RWPE2 (cell line): ENCODE results near the gene PCDH11Y.
"Not testable (repeated sequence)": the region's sequence is repeated elsewhere in the genome, so short reads cannot be mapped to it uniquely, and the experiment has no call there.

Experiments
- ATAC-seq: fragments of 200-7000 bp; cut with Tn5 transposase; 3 replicates; pipeline ENCODE4 v1.9.1; 2021; ENCODE audit warnings: low read depth
- DNase-seq: peaks from one replicate; pipeline ENCODE4 v3.0.0-alpha.2; 2020; ENCODE audit warnings: low spot score
- H3K27ac ChIP-seq: fragments of 450-650 bp; 2 replicates; pipeline ENCODE4 v1.5.1; 2017; ENCODE audit warnings: mild to moderate bottlenecking; ENCODE audit not compliant: poor library complexity, severe bottlenecking
- H3K27me3 ChIP-seq: fragments of 250-450 bp; sonication (Bioruptor Pico); 2 replicates; pipeline ENCODE4 v1.5.1; 2021; ENCODE audit warnings: mild to moderate bottlenecking, moderate library complexity; ENCODE audit not compliant: insufficient read depth, poor library complexity, severe bottlenecking
- H3K36me3 ChIP-seq: fragments of 250-450 bp; sonication (Bioruptor Pico); 2 replicates; pipeline ENCODE4 v1.5.1; 2020; ENCODE audit warnings: low read depth, mild to moderate bottlenecking, moderate library complexity
- H3K4me1 ChIP-seq: fragments of 250-450 bp; sonication (Bioruptor Pico); 2 replicates; pipeline ENCODE4 v1.5.1; 2021; ENCODE audit warnings: mild to moderate bottlenecking, moderate library complexity; ENCODE audit not compliant: insufficient read depth, poor library complexity, severe bottlenecking
- H3K4me3 ChIP-seq: fragments of 250-450 bp; sonication (Bioruptor Pico); 2 replicates; pipeline ENCODE4 v1.5.1; 2021; ENCODE audit warnings: mild to moderate bottlenecking, moderate library complexity; ENCODE audit not compliant: severe bottlenecking
- H3K9me3 ChIP-seq: fragments of 250-450 bp; sonication (Bioruptor Pico); 2 replicates; pipeline ENCODE4 v1.5.1; 2021; ENCODE audit warnings: mild to moderate bottlenecking, moderate library complexity; ENCODE audit not compliant: severe bottlenecking

The PCDH11Y gene

DNA sequence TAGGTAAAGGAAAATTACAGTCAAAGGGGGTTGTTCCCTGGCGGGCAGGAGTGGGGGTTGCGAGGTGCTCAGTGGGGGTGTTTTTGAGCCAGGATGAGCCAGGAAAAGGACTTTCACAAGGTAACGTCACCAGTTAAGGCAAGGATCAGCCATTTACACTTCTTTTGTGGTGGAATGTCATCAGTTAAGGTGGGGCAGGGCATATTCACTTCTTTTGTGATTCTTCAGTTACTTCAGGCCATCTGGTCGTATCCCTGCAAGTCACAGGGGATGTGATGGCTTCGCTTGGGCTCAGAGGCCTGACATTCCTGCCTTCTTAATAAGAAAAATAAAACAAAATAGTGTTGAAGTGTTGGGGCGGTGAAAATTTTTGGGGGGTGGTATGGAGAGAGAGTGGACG is 324.8 kb downstream of the PCDH11Y start:
- H3K27me3 ChIP-seq, H3K4me3 ChIP-seq, ATAC-seq, H3K4me1 ChIP-seq, H3K27ac ChIP-seq, H3K9me3 ChIP-seq, H3K36me3 ChIP-seq, DNase-seq: not testable (repeated sequence)

DNA sequence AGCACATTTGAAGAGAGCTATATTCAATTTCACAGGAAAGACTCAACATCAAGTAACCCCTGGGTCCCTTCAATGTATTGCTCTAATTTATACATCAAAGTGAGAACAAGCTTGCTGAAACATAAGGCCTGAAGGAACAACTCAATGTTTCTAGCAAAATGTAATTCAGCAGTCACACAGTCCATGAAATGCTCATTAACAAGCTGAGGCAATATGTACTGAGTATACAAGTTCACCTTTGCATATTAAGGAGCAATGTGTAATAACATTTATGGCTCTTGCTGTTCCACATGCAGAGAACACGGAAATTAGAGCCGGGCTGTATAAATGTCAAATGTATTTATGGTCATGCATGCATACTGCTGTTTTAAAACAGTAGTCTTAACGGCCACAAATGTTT is 342.1 kb downstream of the PCDH11Y start:
- H3K9me3 ChIP-seq, H3K4me1 ChIP-seq, ATAC-seq, H3K36me3 ChIP-seq, H3K27me3 ChIP-seq, H3K4me3 ChIP-seq, H3K27ac ChIP-seq, DNase-seq: not testable (repeated sequence)

DNA sequence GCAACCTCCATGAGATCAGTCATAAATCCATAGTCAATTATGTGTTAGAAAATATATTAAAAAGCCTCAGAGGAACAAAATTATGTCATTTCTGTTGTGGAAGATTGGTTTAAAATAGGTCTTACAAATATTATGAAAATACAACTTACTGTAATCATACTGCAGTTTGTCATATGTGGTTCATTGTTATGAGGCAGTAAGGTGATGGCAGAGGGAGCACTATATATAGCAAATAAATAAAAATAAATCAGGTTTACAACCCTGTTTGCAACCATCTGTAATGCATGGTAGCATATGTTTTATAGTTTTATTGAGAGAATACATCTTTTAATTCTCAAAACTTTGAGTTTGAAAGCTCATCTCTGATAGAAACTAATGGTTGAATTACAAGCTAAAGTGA is 543.6 kb downstream of the PCDH11Y start:
- not testable (repeated sequence) for ATAC-seq

DNA sequence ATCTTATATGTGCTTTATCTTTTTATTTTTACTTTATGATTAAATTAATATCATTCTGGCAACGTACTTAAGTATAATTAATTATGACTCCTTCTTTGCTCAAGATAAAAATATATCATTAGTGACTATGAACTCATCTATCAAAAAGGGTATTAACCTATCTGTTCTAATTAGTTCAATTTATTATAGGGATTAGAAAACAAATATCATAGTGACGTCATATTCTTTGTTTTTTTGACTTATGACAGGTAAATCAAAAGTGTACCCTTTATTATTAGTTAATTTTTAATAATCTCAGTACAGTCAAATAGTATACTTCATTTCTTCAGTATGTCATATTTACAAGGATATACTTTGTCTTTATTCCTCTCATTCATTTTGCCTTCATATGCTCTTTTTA is 638.5 kb downstream of the PCDH11Y start:
- H3K27ac ChIP-seq, H3K27me3 ChIP-seq, H3K9me3 ChIP-seq, H3K36me3 ChIP-seq, DNase-seq, H3K4me1 ChIP-seq, H3K4me3 ChIP-seq, ATAC-seq: not testable (repeated sequence)

More for the DNA sequence above, 543.6 kb downstream of the PCDH11Y start:
- H3K4me3 ChIP-seq, H3K4me1 ChIP-seq, H3K36me3 ChIP-seq, H3K27me3 ChIP-seq, DNase-seq, H3K9me3 ChIP-seq, H3K27ac ChIP-seq: not testable (repeated sequence)

DNA sequence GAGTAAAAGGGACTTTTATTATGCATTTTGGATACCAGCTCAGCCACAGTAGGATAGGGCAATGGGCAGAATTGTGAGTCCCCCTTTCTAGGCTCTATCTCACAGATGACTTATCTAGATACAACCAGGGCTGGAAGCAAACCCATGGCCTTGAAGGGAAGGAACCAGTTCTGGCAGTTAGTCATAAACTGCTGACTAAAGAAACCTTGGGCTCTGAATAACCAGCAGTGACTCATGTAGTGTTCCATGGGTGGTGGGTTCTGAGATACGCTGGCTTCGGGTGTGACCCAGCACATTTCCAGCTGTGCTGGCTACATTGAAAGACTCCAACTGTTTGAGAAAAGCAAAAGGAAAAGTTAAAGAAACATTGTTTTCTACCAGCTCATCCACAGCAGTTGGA is 679.2 kb downstream of the PCDH11Y start:
- H3K27ac ChIP-seq, H3K36me3 ChIP-seq, H3K4me1 ChIP-seq, ATAC-seq, DNase-seq, H3K9me3 ChIP-seq, H3K27me3 ChIP-seq, H3K4me3 ChIP-seq: not testable (repeated sequence)

DNA sequence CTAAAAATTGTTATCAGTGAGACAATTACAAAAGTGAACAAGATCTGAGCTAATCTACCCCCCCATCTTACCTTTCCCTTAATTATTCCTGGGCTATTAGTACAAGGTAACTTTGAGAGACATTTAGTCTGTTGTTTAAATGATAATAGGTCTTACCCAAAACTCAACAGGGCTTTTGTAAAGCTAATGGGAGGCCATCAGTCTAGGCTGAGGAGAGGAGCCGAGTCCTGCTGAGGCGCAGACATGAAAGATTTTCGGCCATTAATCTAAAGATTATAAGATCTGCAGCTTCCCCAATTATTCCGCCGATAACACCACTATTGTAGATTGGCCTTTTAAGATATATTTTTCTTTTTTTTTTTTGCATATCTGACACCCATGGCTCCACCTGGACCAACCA is 708.6 kb downstream of the PCDH11Y start:
- DNase-seq, H3K9me3 ChIP-seq, ATAC-seq, H3K36me3 ChIP-seq, H3K27me3 ChIP-seq, H3K4me3 ChIP-seq, H3K4me1 ChIP-seq, H3K27ac ChIP-seq: not testable (repeated sequence)

DNA sequence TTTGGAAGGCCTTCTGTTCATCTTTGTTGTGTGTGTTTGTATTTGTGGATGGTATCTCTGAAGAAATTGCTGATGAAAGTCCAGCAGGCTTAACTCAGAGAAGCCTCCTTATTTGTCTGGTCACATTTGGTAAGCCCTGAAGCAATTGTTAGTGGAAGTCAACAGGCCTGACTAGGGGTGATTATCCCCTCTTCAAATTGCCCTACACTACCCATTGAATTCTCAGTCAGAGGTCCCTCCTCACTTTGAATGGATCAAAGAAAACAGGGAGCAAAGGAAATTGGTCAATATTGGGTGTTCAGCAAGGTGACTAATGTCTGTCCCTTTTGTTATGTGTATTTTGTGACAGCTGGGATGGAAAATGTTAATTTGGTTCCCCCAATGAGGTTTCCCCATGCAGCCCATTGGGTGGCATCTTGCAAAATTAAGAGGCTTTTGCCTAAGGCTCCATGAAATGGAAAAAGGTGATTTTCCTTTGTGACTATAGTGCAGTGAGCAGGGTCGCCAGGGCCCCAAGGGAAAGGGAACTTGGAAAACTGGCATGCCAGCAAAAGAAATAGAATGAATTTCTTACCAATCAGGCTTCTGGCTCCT is 709.8 kb downstream of the PCDH11Y start:
- not testable (repeated sequence) for H3K27me3 ChIP-seq, H3K4me3 ChIP-seq, ATAC-seq, H3K36me3 ChIP-seq, H3K4me1 ChIP-seq, H3K9me3 ChIP-seq, H3K27ac ChIP-seq, DNase-seq

DNA sequence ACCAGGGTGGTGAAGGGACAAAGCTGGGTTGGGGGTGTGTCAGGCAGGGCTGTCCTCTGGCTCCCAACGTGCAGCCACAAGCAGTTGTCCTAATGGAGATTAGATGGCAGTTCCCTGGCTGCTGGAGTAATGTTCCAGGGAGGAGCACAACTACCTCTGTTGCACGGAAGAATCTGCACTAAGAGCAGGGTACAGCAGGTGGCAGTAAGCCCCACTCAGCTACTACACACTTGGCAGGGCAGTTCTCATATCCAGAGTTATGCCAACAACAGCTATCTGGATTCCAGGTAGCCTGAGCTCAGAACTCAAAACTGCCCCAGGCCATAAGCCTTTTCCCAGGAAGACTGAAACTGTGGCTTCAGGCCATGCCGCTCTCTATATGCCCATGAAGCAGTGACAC is 761.3 kb downstream of the PCDH11Y start:
- H3K27ac ChIP-seq, DNase-seq, ATAC-seq, H3K36me3 ChIP-seq, H3K4me1 ChIP-seq, H3K9me3 ChIP-seq, H3K27me3 ChIP-seq, H3K4me3 ChIP-seq: not testable (repeated sequence)

DNA sequence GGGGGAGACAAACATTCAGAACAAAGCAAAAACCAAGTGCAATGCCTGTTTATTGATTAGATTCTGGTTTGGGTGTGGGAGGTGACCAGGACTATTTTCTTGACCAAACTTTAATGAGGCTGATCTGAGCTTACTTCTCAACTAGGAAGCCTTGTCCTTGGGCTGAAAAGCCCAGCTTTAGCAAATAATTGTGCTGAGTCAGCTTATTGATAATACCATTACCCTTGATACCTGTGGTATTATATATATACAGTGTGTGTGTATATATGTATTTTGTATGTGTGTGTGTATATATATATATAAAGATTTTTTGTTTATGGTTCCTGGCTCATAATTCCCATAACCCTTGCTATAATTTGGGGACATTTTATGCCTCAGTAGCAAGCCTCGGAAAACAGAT is 776.4 kb downstream of the PCDH11Y start:
- not testable (repeated sequence) for H3K27ac ChIP-seq, H3K9me3 ChIP-seq, H3K4me1 ChIP-seq, H3K4me3 ChIP-seq, H3K27me3 ChIP-seq, DNase-seq, H3K36me3 ChIP-seq, ATAC-seq
